G401.6 (cell line): ENCODE data around the gene FGD3.

Experiments used
- FAIRE-seq: peaks from 2 replicates; lab custom pipeline; 2012; peaks lifted over from hg19 to GRCh38; lab: Jason Lieb, UNC

Gene FGD3

DNA sequence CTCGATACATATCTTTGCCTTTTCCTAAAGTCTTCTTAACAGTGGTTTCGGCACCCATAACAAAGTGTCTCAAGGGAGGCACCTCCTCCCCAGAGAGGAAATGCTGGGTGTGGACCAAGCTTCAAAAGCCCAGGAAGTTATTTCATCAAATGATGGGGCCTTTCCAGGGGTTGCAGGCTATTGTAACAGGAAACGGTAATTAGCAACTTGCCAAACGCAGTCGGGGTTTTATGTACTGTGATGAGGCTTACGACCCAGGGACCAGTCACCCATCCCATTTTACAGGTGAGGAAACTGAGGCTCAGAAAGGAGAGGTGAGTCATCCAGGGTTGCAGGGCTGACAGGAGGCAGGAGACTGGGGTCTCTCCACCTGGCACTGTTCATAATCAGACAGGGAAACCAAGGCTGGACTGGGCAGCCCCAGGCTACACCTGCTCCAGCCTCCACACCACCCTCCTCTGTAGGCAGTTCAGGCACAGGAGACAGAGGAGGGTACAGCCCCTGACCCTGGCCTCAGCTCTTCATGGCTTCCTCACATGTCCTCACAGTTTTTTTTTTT lies 81.2 kb downstream of the FGD3 start:
- no peak for FAIRE-seq

DNA sequence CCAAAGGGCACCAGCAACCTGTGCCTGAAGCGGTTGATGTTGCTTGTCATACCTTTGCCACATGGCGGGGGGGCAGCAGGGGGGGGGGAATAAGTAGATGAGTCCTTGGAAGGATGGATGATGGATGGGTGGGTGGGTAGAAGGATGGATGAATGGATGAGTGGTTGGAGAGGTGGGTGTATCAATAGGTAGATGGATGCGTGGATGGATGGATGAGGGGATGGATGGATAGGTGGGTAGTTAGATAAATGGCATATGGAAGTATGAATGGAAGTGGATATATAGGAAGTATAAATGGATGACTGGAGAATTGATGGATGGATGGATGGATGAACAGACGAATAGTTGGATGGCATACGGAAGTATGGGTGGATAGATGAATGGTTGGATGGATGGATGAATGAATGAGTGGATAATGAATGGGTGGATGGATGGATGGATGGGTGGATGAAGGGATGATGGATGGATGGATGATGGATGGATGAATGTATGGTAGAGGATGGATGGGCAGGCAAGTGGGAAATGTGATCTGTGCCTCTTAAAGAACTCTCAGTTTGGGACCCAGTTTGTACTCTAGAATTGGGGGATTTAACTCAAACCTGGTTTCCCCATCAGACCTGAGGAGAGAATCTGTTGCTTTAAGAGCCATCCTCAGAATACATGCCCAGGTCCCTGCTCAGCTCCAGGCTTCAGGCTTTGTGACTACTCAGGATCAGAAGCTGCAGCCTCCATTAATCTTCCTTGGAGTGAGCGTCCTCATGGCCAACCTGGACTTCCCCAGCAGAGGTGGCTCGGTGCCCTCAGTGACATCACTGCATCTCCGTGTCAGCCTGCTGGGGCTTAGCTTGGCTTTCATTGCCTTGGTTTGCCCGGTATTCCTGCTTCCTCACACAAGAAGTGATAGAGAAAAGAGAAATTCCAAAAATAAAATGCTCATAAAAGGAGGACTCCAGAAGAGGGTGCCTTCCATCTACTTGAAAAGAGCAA lies 83.6 kb downstream of the FGD3 start:
- FAIRE-seq = no peak

DNA sequence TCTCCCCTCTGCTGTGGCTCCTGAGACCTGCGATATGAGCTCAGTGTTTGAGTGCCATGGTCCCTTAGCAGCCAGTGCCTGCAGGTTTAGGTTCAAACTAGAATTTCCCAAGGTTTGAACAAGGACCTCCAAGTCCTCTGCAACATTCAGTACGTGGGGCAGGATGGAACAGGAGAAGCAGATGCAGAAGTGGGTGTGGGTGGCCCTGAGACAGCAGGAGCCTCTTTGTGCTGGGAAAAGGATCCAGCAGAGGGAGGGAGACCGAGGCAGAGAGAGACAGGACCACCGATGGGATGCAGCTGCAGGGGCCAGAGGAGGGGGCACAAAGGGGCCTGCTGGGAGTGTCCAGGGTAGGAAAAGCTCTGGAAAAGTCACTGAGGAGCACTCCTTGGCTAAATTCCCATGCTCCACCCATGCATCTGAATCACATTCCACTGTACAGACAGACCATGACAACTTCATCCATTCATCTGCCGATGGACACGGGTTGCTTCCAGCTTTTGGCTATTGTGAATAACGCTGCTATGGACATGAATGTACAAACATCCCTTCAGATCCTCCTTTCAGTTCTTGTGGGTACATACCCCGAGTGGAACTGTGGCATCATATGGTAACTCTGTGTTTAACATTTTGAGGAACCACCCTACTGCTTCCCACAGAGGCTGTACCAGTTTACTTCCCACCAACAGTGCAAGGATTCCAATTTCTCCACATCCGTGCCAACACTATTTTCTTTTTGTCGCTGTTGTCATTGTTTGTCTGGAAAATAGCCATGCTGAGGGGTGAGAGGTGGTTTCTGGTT lies 84.5 kb downstream of the FGD3 start:
- FAIRE-seq = no peak

DNA sequence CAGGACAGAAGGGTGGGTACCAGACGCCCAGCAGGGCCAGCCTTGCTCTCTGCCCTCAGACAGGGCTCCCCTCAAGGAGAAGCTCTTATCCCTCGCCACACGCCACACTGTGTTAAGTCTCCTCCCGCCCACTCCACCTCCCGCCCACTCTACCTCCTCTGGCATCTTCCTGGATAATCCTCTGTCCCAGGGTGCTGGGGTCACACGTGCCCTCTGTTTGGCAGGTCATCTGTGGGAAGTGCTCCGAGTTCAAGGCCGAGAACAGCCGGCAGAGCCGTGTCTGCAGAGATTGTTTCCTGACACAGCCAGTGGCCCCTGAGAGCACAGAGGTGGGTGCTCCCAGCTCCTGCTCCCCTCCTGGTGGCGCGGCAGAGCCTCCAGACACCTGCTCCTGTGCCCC lies 85.2 kb downstream of the FGD3 start:
- no peak for FAIRE-seq

DNA sequence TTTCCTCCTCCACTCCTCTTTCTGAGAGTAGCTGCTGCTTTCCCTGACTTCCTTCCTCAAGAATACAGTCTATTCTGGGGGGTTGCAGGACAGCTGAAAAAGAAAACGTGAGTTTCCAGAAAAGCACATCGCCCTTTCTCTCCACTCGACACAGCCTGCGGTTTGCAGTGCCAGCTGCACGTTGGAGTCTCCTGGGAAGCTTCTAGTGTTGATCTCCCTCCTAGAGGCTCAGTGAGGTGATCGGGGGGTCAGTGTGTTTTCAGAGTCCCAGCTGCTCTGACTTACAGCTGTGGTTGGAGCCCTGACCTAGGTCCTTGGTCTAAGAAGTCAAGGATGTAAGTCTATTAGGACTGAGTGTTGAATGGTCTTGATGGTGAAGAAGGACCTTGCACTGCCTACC lies 86.2 kb downstream of the FGD3 start:
- FAIRE-seq = no peak

DNA sequence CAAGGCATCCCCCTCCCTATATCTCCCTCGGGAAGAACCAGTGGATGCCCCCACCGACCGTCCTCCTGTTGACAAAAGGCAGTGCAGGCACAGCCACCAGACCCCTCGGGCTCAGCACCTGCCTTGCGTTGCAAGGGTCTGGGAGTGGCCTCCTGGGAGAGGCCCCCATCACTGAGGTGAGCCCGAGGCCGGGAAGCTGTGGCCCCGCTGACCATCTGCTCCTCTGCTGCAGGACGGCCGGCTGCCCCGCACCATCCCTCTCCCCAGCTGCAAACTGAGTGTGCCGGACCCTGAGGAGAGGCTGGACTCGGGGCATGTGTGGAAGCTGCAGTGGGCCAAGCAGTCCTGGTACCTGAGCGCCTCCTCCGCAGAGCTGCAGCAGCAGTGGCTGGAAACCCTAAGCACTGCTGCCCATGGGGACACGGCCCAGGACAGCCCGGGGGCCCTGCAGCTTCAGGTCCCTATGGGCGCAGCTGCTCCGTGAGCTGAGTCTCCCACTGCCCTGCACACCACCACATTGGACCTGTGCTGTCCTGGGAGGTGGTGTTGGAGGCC lies 87.9 kb downstream of the FGD3 start:
- FAIRE-seq = no peak

DNA sequence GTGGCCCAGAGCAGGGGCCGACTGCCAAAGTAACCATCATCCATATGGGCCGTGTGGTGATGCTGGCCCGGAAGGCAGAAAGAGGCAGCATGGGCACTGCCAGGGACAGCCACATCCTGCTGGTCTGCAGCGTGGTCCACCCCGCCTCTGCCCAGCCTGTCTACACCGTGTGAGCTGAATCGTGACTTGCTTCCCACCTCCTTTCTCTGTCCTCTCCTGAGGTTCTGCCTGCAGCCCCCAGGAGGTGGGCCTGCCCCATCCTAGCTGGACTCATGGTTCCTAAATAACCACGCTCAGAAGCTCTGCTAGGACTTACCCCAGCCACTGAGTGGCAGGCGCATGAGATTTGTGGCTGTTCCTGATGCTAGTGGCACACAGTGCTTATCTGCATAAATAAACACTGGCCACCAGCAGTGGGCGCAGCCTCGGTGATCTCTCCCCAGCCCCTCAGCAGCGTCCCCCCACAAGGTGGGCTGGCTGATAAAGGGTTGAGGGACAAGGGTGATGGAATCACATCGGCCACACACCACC lies 88.6 kb downstream of the FGD3 start:
- no peak for FAIRE-seq

DNA sequence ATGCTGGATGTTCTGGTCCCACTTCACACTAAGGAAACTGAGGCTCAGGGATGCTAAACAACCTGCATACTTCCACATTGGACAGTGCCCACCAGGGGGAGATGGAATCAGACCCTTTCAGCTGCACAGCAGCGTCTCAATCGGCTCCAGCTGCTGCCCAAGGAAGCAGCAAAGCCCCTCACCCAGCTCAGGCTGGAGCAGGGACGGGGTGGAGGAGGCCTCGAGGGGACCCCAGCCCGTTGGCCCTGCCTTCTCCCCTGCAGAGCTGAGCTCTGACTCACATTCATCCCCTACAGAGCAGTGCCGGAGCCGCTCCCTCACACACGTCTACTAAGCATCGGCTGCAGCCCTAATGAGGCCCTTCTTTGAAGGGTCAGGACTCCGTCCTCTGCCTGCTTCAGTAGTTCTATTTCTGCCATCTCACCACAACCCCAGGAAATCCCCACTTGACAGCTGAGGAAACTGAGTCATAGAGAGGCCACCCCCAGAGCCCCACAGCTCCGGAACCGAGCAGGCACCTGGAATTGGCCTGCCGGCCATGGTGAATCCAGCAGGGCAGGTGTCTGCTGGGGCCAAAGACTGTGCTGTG lies 89.7 kb downstream of the FGD3 start:
- FAIRE-seq = no peak

DNA sequence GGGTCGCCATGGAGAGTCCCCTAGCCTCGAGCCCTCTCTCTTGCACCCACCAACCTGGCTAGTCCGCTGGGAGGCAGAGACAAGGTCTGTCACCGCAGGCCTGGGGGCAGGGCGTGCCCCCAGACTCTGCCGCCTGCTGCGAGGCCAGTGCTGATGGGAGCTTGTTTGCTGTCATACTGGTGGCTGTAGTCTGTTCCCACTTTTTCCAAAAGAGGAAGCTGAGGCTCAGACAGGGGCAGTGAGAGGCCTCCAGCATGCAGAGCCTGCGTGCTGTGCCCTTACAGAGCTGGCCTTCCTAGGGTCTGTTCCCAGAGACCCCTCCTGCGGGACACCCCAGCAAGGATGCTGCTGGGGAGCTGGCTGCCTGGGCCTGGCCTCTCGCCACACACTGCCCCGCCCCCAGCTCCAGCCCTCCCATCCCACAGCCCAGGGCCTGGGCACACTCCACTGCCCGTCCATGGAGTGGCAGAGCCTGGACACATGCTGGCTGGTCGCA lies 90.2 kb downstream of the FGD3 start:
- no peak for FAIRE-seq

DNA sequence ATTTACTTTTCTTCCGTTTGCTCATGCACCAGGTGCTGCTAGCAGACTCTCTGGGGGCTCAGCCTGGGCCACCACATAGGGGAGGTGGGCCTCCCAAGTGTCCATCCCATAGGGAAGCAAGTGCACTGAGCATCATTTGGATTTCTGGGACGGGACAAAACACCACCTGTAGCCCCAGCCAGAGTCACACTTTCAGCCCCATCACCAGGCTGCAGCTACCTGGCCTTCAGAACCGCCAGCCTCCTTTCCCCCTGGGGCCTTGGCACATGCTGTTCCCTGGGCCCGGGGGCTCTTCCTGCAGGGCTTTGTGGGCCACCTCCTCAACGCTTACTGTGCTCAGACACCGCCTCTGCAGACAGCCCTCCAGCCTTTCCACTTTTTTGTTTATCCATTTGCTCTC lies 91.6 kb downstream of the FGD3 start:
- no peak for FAIRE-seq

DNA sequence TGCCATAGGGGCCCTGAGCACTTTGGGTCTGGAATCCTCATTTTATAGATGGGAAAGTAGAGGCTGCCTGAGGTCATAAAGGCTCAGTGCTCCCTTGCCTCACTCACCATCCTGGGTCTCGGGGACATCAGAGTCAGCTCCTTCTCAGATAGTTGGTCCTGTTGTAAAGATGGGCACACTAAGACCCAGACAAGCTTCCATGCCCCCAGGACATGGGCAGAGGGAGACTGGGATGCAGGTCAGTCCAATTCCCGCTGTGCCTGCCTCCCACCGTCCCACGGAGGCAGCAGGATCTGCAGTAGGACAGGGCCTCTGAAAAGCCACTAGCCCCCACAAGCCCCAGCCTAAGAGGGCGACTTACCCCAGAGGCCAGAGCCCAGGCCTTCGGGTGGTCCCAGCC lies 92.1 kb downstream of the FGD3 start:
- no peak for FAIRE-seq

DNA sequence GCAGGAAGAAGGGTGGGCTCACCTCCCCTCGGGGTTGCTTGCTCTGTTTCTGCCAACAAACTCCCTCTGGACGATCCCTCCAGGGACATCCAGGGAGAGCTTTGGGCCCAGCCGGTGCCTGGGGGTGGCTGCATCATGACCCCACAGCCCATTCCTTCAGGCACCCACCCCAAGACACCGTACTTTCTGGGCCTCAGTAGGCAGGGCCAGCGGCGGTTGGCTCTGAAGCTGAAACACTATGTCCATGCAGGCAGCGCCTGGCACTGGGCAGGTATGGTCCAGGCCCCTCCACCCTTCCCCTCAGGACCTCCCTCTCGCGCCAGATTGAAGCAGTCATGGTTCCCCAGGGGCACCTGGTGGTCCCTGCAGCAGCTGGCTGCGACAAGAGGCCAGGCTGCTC lies 92.7 kb downstream of the FGD3 start:
- FAIRE-seq = no peak

DNA sequence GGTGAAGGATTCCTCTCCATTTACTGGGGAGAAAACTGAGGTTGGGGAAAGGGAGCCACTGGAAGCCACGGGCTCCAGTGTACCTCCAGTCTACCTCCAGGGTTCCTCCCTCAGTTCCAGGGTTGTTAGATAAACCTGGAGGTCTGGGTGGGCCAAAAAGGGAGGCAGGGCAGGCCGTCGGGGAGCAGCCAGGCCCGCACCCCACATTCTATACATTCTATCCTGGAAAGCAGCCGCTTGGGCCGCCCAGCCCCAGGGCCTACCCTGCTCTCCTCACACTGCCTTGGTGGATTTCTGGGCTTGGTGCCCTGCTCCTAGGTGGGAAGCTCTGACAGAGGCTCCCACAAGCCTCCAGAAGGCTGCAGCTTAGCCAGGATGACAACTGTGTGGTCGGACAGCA lies 93.1 kb downstream of the FGD3 start:
- no peak for FAIRE-seq

DNA sequence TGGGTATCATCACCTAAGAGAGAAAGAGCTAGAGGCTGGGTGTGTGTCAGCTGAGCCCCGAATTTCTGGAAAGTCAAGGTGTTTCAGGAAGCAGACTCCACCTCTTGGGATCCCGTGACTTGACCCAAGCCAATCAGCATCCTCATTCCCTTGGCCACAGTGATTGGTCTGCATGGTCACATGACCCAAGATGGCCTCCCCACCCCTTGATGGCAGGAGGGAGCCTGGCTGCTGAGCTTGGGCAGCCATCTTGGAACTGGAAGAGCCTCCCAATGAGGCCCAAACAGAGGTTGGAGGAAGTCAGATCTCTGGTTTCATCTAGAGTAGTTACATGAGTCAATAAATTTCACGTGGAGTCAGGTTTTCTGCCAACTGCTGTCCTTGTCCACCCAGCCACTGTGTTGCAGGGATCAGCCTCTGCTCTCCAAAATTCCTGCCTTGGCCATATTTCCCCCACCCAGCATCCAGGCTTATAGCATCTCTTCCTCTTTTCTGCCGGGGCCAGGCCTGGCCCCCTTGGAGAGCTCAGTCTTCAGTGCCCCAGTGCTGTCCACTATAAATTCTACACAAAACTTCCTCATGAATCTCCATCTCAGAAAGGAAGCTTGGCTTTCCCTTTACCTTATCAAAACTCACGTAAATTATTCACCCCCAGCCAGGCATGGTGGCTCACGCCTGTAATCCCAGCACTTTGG lies 93.9 kb downstream of the FGD3 start:
- FAIRE-seq = no peak

DNA sequence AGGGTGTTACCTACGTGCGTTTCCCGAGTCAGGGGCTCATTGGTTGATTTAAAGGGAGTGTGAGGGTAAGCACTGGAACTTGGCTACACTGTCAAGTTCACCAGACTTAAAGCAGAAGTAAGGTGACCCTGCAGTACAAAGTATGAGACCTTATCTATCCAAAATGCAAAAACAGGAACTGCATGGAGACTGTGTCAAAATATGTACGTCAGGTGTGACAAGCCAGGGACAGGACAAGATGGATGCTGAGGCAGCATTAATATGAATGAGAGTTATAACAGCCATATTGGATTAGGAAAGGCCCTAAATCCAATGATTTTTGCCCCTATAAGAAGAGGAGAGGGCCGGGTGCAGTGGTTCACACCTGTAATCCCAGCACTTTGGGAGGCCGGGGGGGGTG lies 95.8 kb downstream of the FGD3 start:
- no peak for FAIRE-seq

DNA sequence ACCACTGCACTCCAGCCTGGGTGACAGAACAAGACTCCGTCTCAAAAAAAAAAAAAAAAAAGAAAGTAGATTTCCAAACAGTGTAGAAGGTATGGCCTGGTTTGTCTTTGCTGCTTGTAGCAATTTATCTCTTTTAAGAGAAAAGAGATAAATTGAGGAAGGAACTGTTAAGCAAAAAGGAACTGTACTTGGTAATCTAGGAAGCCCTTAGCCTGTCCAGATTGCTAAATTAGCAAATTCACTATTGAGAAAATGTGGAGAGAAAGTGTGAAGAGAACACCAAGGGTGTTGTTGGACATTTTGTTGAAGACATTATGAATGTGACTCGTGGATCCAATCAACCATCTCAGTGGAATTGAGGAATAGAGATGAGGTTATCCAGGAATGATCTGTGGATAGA lies 98.2 kb downstream of the FGD3 start:
- FAIRE-seq = no peak

DNA sequence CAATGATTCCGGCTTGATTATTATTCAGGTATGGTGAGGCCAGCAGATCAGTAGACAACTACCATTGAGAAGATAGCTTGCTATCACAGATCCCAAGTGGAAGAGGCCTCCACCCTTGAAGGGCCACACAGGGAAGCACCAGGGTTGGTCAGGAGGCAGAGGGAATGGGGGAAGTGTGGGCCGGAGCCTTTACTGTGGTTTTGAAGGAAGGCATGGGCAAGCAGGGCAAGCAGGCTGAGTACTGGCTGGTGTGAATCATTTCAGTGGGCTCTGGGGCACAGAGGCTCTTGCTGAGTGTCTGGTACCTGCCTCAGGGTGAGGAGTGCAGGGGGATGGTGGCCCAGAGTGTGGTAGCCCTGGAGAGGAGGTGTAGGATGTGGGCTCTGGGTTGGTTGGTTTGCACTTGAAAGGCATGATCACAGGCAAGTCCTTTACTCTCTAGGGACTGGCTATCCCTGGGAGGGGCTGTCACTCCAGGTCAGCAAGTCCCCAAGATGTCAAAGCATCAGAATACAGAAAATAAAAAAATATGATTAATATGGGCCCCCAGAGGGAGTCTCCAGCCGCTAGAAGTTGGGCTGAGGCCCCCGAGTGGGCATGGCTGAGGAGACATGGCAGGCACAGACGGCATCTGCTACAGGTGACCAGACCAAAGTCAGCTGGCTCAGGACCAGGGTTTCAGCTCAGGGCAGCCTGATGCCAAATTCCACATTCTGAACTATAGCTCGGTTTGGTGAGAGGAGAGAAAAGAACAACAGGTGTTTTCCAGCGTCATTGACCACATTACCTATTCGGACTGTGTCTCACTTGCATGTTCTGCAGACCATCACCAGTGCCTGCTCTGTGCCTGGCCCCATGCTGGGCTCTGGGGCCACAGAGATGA lies 101.5 kb downstream of the FGD3 start:
- no peak for FAIRE-seq

DNA sequence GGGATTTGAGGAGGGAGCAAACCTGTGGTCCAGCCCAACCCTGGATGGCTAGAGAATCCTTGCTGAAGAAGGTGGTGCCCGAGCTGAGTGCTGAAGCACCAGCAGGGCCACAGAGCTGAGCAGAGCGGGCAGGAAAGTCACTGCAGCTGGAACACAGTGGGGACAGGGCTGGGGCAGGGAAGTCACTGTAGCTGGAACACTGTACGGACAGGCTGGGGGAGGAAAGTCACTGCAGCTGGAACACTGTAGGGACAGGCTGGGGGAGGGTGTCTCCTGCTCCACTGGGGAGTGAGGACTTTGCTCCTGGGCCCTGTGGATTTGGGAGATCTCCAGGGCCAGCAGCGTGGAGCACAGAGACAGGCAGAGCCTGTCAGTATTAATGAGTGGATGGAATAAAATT lies 102.2 kb downstream of the FGD3 start:
- FAIRE-seq = no peak

DNA sequence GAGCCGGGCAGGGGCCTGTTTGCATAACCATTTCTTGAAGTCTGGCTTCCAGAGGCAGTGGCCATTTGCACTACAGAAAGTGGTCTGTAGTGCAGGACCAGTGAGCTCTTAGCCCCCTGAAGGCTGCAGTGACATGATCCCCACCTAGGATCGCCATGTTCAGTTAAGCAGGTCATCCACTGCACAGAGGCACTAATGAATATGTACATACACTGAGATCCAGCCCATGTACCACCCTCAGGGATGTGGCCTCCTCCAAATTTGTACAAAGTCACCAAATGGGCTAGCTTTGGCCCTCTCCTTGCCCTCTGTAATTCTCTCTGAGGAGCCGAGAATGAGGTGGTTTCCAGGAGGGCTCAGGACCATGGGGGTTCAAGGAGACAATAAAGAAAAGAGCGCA lies 102.9 kb downstream of the FGD3 start:
- FAIRE-seq = no peak

DNA sequence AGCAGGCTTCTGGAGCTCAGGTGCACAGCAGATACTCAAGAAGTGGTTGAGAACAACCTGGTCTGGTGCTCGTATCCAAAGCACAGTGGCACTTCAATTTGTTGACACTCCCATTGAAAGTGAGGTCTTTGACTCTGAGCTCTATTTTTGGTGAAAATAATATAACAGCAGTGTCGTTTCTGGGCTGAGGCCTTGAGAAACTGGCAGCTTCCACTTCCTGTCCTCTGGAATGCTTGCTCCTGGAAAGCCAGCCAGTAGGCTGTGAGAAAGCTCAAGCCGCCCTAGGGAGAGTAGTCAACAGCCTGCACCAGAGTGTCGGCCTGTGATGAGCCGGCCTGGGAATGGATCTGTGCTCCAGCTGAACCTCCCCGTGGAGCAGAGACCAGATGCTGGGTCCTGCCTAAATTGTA lies 104.4 kb downstream of the FGD3 start:
- FAIRE-seq = no peak
